Non-pigmented ciliary epithelial cell (primary cell): ENCODE results near the gene MYDGF.

Experiments used
- DNase-seq: peaks from one replicate; pipeline ENCODE4 v3.0.0-alpha.2; 2010; ENCODE audit warnings: low read depth

MYDGF gene

GRCh38 chr19:4641132-4641531 is 29.0 kb downstream of the MYDGF start:
- no peak for DNase-seq

GRCh38 chr19:4640247-4641000 is 29.7 kb downstream of the MYDGF start:
- no peak for DNase-seq

GRCh38 chr19:4639531-4640246 is 30.5 kb downstream of the MYDGF start:
- DNase-seq = no peak

GRCh38 chr19:4638828-4639530 is 31.2 kb downstream of the MYDGF start, which contains the start of gene TNFAIP8L1:
Gene TNFAIP8L1 (plus strand): TSS chr19:4639516. CDS start chr19:4651870, 12,354 bp downstream.
- peak; percentile 68 for DNase-seq

GRCh38 chr19:4638317-4638716 is 31.8 kb downstream of the MYDGF start:
- no peak for DNase-seq

- no peak for DNase-seq
Measured at GRCh38 chr19:4636761-4637160, 33.4 kb downstream of the MYDGF start.

GRCh38 chr19:4636151-4636717 is 33.9 kb downstream of the MYDGF start:
- no peak for DNase-seq

GRCh38 chr19:4635754-4636116 is 34.4 kb downstream of the MYDGF start:
- no peak for DNase-seq

- peak; percentile 40 for DNase-seq
Measured at GRCh38 chr19:4633140-4633967, 36.8 kb downstream of the MYDGF start.

- no peak for DNase-seq
Measured at GRCh38 chr19:4624733-4625362, 45.3 kb downstream of the MYDGF start.

- DNase-seq = no peak
Measured at GRCh38 chr19:4624301-4624700, 45.8 kb downstream of the MYDGF start.

GRCh38 chr19:4622695-4623421 is 47.3 kb downstream of the MYDGF start:
- no peak for DNase-seq

- no peak for DNase-seq
Measured at GRCh38 chr19:4620675-4621074, 49.5 kb downstream of the MYDGF start.

GRCh38 chr19:4619668-4620294 is 50.4 kb downstream of the MYDGF start:
- DNase-seq = no peak

GRCh38 chr19:4618019-4618418 is 52.1 kb downstream of the MYDGF start:
- DNase-seq = no peak

GRCh38 chr19:4613254-4613751 is 56.8 kb downstream of the MYDGF start:
- DNase-seq = no peak

GRCh38 chr19:4609878-4610511 is 60.1 kb downstream of the MYDGF start:
- DNase-seq = no peak
